Parathyroid adenoma (tissue), 2 donors: ENCODE data around the gene FAM177B.
"Not testable (repeated sequence)": the region's sequence is repeated elsewhere in the genome, so short reads cannot be mapped to it uniquely, and the experiment has no call there.

Experiments used
- H2AFZ ChIP-seq: fragments of 300-600 bp; sonication (generic); one replicate; pipeline ENCODE4 v1.7.0; 2017; ENCODE audit warnings: antibody characterized with exemption, mild to moderate bottlenecking
- H3K27ac ChIP-seq: fragments of 300-600 bp; sonication (generic); one replicate; pipeline ENCODE4 v1.7.0; 2017
- H3K27me3 ChIP-seq: fragments of 300-600 bp; sonication (generic); one replicate; pipeline ENCODE4 v1.7.0; 2017; ENCODE audit warnings: low read length; ENCODE audit not compliant: control insufficient read depth, insufficient read depth
- H3K36me3 ChIP-seq: fragments of 300-600 bp; sonication (generic); one replicate; pipeline ENCODE4 v1.7.0; 2017; ENCODE audit warnings: low read length; ENCODE audit not compliant: control insufficient read depth, insufficient read depth
- H3K4me1 ChIP-seq: fragments of 300-600 bp; sonication (generic); one replicate; pipeline ENCODE4 v1.7.0; 2017; ENCODE audit warnings: control low read depth
- H3K4me2 ChIP-seq: fragments of 300-600 bp; sonication (generic); one replicate; pipeline ENCODE4 v1.7.0; 2017; ENCODE audit warnings: low read length
- H3K4me3 ChIP-seq: fragments of 300-600 bp; sonication (generic); one replicate; pipeline ENCODE4 v1.7.0; 2017; ENCODE audit warnings: low read depth, low read length
- H3K79me2 ChIP-seq: fragments of 300-600 bp; sonication (generic); one replicate; pipeline ENCODE4 v1.7.0; 2017; ENCODE audit warnings: control low read depth
- H3K9ac ChIP-seq: fragments of 300-600 bp; sonication (generic); one replicate; pipeline ENCODE4 v1.7.0; 2017; ENCODE audit warnings: mild to moderate bottlenecking
- H3K9me3 ChIP-seq: fragments of 300-600 bp; sonication (generic); one replicate; pipeline ENCODE4 v1.7.0; 2017; ENCODE audit warnings: low read length; ENCODE audit not compliant: control insufficient read depth
- TF ChIP-seq, protein P1 (sequence below): fragments of 300-600 bp; sonication (generic); IDR thresholded peaks from one replicate; pipeline ENCODE4 v1.7.0; 2017; ENCODE audit warnings: antibody characterized with exemption, mild to moderate bottlenecking
- donor health status: primary hyperparathyroidism.

The FAM177B gene

DNA sequence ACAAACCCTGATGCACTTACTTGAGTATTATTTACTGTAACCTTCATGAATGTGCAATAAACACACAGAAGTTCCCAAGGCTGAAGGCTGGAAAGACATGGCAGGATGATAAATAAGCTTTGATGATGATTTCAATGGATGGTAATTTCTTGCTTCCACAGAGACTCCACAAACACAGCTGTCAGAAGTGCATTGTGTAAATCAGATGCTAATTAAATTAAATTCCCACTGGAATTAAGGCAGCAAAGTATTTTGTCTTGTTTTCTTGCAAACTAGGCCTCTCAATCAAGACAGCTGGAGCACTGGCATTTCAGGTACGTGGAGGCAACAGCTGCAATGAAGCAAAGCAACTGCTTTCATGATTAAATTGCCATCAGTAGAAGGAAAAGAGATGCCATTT, 24.1 kb downstream of the FAM177B start:
- Histone ChIP-seq H3K4me1 (no peaks in the 10 kb centered on the region), H3K4me3 (no peak overlapping the region), H3K36me3 (no peaks in the 10 kb centered on the region), H3K9me3 (no peaks in the 10 kb centered on the region), H3K4me2 (no peak overlapping the region), H3K9ac (no peak overlapping the region), H3K27me3 (no peaks in the 10 kb centered on the region), H2AFZ (no peak overlapping the region), H3K79me2 (no peaks in the 10 kb centered on the region), H3K27ac (no peak overlapping the region)
- TF ChIP-seq, protein P1, sequence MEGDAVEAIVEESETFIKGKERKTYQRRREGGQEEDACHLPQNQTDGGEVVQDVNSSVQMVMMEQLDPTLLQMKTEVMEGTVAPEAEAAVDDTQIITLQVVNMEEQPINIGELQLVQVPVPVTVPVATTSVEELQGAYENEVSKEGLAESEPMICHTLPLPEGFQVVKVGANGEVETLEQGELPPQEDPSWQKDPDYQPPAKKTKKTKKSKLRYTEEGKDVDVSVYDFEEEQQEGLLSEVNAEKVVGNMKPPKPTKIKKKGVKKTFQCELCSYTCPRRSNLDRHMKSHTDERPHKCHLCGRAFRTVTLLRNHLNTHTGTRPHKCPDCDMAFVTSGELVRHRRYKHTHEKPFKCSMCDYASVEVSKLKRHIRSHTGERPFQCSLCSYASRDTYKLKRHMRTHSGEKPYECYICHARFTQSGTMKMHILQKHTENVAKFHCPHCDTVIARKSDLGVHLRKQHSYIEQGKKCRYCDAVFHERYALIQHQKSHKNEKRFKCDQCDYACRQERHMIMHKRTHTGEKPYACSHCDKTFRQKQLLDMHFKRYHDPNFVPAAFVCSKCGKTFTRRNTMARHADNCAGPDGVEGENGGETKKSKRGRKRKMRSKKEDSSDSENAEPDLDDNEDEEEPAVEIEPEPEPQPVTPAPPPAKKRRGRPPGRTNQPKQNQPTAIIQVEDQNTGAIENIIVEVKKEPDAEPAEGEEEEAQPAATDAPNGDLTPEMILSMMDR: no peak

DNA sequence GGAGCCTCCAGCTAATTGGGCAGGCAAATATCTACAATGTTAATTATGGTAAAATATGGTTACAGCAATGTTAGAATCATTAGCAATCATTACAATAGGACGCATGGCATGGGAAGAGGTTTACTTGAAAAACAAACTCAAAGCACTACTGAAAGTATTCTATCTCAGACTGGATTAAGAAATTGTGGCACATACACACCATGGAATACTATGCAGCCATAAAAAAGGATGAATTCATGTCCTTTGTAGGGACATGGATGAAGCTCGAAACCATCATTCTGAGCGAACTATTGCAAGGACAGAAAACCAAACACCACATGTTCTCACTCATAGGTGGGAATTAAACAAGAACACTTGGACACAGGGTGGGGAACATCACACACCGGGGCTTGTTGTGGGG, 25.2 kb downstream of the FAM177B start:
- not testable (repeated sequence) for H3K4me2 ChIP-seq, H3K9me3 ChIP-seq, H3K4me3 ChIP-seq, H2AFZ ChIP-seq, H3K36me3 ChIP-seq, H3K27ac ChIP-seq, H3K4me1 ChIP-seq, H3K79me2 ChIP-seq, H3K27me3 ChIP-seq, H3K9ac ChIP-seq

DNA sequence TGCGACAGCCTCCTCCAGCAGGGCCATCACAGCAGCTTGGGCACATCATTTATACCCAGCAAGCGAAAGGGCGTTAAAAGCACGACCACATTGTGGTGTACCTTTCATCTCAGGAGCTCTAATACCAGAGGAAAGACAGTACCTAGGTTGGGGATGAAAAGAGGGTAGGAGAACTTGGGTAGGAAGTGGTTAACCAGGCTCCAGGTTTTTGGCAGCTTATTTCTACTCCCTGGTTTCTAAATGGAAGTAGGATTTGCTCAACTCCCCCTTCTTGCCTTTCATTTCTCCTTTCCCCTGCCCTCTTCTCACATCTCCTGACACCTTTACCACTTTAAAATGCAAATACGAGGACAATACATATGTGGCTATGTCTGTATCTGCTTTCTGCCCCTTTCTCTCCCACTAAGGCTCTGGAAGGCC, 30.2 kb downstream of the FAM177B start:
- Histone ChIP-seq H2AFZ (no peak overlapping the region), H3K27me3 (no peaks in the 10 kb centered on the region), H3K9ac (no peak overlapping the region), H3K4me1 (no peaks in the 10 kb centered on the region), H3K79me2 (no peaks in the 10 kb centered on the region), H3K4me3 (no peak overlapping the region), H3K27ac (no peak overlapping the region), H3K4me2 (no peak overlapping the region), H3K36me3 (no peaks in the 10 kb centered on the region), H3K9me3 (no peaks in the 10 kb centered on the region)
- TF ChIP-seq, protein P1: no peak

DNA sequence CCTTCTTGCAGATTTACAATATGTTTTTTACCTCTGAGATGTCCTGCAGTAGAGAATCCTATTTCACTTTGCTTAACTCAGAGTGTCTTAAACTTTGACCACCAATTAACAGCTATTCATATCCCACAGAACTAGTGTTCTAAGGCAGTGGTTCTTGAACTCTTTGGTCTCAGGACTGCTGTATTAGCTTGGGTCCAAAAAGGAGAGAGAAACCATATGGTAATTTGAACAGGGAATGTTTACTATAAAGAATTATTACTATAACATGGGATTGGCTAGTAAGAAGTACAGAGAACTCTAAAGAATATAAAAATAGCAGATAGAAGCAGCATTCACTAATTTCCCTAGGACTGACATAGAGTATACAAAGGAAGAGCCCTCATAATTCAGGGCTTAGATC, 31.6 kb downstream of the FAM177B start:
- Histone ChIP-seq H2AFZ (no peak overlapping the region), H3K27me3 (no peaks in the 10 kb centered on the region), H3K27ac (no peak overlapping the region), H3K4me1 (no peaks in the 10 kb centered on the region), H3K4me3 (no peak overlapping the region), H3K4me2 (no peak overlapping the region), H3K36me3 (no peaks in the 10 kb centered on the region), H3K9me3 (no peaks in the 10 kb centered on the region), H3K79me2 (no peaks in the 10 kb centered on the region), H3K9ac (no peak overlapping the region)
- TF ChIP-seq, protein P1: no peak

DNA sequence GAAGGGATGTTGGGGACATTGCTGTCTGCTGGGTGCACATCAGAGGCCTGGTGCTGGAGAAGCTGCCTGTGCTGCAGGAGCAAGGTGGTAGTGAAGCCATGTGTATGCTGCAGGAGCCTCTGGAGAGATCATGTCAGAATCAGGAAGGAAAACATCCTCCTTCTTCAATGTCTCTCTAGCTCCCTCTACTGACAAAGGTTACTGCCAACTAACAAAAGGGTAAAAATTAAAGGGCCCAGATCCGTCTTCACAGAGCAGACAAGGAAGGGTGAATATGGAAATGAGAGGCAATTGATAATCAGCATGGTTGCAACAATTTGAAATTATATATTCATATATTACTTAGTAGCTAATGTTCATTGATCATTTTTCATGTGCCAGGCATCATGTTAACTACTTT, 32.2 kb downstream of the FAM177B start:
- H3K9me3 ChIP-seq: no peaks in the 10 kb centered on the region
- H3K27ac ChIP-seq: no peak overlapping the region
- H2AFZ ChIP-seq: no peak overlapping the region
- H3K4me2 ChIP-seq: no peak overlapping the region
- H3K27me3 ChIP-seq: no peaks in the 10 kb centered on the region
- no peak overlapping the region for H3K9ac ChIP-seq
- H3K4me1 ChIP-seq: no peaks in the 10 kb centered on the region
- no peaks in the 10 kb centered on the region for H3K79me2 ChIP-seq
- H3K4me3 ChIP-seq: no peak overlapping the region
- TF ChIP-seq, protein P1: no peak
- H3K36me3 ChIP-seq: no peaks in the 10 kb centered on the region
